Osteoblast (primary cell): ENCODE results near the gene WNT7B. TPM values are rescaled to one million over a fixed set of nuclear protein-coding genes. Genes with fewer than 3 reads are reported as not detected.

Source experiments
- DNase-seq: peaks from one replicate; pipeline ENCODE4 v3.0.0; 2011; ENCODE audit warnings: low spot score, mixed read lengths; ENCODE audit not compliant: insufficient read length; ENCODE audit errors: missing footprints
- H2AFZ ChIP-seq: 2 replicates; pipeline ENCODE4 v1.6.0; 2011; ENCODE audit warnings: mild to moderate bottlenecking, low read length
- H3K27ac ChIP-seq: 2 replicates; pipeline ENCODE4 v1.5.1; 2011; ENCODE audit warnings: mild to moderate bottlenecking, low read depth, low read length, moderate library complexity
- H3K27me3 ChIP-seq: 2 replicates; pipeline ENCODE4 v1.6.0; 2012; ENCODE audit warnings: mild to moderate bottlenecking, control low read depth, inconsistent platforms, low read length, moderate library complexity; ENCODE audit not compliant: insufficient read depth
- H3K36me3 ChIP-seq: 2 replicates; pipeline ENCODE4 v1.5.1; 2011; ENCODE audit warnings: mild to moderate bottlenecking, low read length, control low read depth, moderate library complexity; ENCODE audit not compliant: insufficient read depth
- H3K4me1 ChIP-seq: 2 replicates; pipeline ENCODE4 v1.5.1; 2011; ENCODE audit warnings: mild to moderate bottlenecking, low read length, control low read depth, moderate library complexity; ENCODE audit not compliant: insufficient read depth
- H3K4me2 ChIP-seq: 2 replicates; pipeline ENCODE4 v1.6.0; 2011; ENCODE audit warnings: mild to moderate bottlenecking, low read length; ENCODE audit not compliant: insufficient read depth
- H3K4me3 ChIP-seq: fragments of 200-600 bp; sonication (generic); 3 replicates; pipeline ENCODE4 v1.5.1; 2012; ENCODE audit warnings: mild to moderate bottlenecking, low read length, inconsistent platforms; ENCODE audit not compliant: insufficient read depth
- H3K79me2 ChIP-seq: 2 replicates; pipeline ENCODE4 v1.6.0; 2012; ENCODE audit warnings: mild to moderate bottlenecking, low read length, control low read depth, inconsistent platforms; ENCODE audit not compliant: insufficient read depth
- H3K9me3 ChIP-seq: 2 replicates; pipeline ENCODE4 v1.5.1; 2011; ENCODE audit warnings: low read depth, low read length, control low read depth
- H4K20me1 ChIP-seq: 2 replicates; pipeline ENCODE4 v1.6.0; 2012; ENCODE audit warnings: mild to moderate bottlenecking, low read length, control low read depth; ENCODE audit not compliant: insufficient read depth
- total RNA-seq: library from RNA; depleted of rRNA; stranded (reverse); fragments of >200 nt; gene quantifications from 2 replicates; pipeline ENCODE4 v1.2.3, GENCODE V29; 2012
- TF ChIP-seq, protein P1 (sequence below): IDR thresholded peaks from 2 replicates; pipeline ENCODE4 v1.5.1; 2011; ENCODE audit warnings: mild to moderate bottlenecking, low read depth, low read length, moderate library complexity; ENCODE audit errors: extremely low read depth

WNT7B gene
- total RNA-seq, 1 donor: not detected

DNA sequence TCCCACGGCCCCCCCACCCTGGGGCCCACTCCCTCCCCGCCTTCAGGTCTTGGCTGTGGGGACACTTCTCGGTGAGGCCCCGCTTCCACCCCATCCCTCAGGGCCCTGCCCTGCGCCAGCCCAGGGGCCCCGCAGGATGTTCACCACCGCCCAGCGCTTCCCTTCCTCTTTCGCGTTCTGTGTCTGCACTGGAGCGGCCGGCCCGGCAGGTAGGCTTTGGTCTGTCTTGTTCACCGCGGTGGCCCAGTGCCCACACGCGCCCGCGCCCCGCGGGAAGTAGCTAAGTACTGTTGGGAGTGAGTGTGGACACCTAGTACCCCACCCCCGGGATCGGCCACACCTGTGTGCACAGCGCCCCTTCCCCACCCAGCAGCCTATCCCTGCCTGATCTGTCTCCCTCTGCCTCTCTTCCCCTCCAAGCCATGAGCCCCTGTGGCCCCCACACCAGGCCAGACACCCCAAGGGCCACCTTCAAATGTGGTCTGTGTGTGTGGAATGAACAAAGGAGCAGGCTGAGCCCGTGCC lies 85.4 kb downstream of the WNT7B start:
- peaks cover 24% of the 10 kb centered on the region for H3K27me3 ChIP-seq
- no peaks in the 10 kb centered on the region for H3K36me3 ChIP-seq
- H3K4me1 ChIP-seq: no peaks in the 10 kb centered on the region
- no peak overlapping the region for H2AFZ ChIP-seq
- no peaks in the 10 kb centered on the region for H3K9me3 ChIP-seq
- H3K79me2 ChIP-seq: no peaks in the 10 kb centered on the region
- TF ChIP-seq, protein P1, sequence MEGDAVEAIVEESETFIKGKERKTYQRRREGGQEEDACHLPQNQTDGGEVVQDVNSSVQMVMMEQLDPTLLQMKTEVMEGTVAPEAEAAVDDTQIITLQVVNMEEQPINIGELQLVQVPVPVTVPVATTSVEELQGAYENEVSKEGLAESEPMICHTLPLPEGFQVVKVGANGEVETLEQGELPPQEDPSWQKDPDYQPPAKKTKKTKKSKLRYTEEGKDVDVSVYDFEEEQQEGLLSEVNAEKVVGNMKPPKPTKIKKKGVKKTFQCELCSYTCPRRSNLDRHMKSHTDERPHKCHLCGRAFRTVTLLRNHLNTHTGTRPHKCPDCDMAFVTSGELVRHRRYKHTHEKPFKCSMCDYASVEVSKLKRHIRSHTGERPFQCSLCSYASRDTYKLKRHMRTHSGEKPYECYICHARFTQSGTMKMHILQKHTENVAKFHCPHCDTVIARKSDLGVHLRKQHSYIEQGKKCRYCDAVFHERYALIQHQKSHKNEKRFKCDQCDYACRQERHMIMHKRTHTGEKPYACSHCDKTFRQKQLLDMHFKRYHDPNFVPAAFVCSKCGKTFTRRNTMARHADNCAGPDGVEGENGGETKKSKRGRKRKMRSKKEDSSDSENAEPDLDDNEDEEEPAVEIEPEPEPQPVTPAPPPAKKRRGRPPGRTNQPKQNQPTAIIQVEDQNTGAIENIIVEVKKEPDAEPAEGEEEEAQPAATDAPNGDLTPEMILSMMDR: no peak
- no peak overlapping the region for H3K4me3 ChIP-seq
- H3K4me2 ChIP-seq: no peak overlapping the region
- no peaks in the 10 kb centered on the region for H4K20me1 ChIP-seq
- DNase-seq: peak; percentile 62
- H3K27ac ChIP-seq: no peak overlapping the region

DNA sequence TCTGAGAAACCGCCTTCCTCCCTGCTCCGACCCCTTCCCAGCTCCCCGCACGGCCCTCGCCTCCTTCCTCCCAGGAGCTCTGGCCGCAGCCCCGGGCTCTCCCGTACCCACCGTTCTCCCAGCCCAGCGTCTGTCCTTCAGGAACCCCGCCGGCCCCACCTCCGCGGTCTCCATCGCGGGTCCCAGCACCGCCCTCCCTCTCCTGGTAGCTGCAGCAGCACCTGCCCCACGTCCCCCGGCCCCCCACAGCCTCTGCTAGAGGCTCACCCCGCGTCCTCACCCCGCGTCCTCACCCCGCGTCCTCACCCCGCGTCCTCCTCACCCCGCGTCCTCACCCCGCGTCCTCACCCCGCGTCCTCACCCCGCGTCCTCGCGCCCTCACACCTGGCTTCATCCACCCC lies 85.9 kb downstream of the WNT7B start:
- Histone ChIP-seq H2AFZ (no peak overlapping the region), H3K27me3 (peaks cover 23% of the 10 kb centered on the region), H4K20me1 (no peaks in the 10 kb centered on the region), H3K36me3 (no peaks in the 10 kb centered on the region), H3K27ac (no peak overlapping the region), H3K4me2 (no peak overlapping the region), H3K9me3 (no peaks in the 10 kb centered on the region), H3K4me3 (no peak overlapping the region), H3K79me2 (no peaks in the 10 kb centered on the region), H3K4me1 (no peaks in the 10 kb centered on the region)
- TF ChIP-seq, protein P1: no peak
- DNase-seq: peak; percentile 29

DNA sequence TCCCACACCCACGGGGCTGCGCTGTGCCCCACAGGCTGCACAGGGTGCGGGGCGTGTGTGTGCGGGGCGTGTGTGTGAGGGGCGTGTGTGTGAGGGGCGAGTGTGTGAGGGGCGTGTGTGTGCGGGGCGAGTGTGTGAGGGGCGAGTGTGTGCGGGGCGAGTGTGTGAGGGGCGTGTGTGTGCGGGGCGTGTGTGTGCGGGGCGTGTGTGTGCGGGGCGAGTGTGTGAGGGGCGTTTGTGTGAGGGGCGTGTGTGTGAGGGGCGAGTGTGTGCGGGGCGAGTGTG lies 86.7 kb downstream of the WNT7B start:
- Histone ChIP-seq H2AFZ (no peak overlapping the region), H4K20me1 (no peaks in the 10 kb centered on the region), H3K4me3 (no peak overlapping the region), H3K27me3 (peaks cover 16% of the 10 kb centered on the region), H3K79me2 (no peaks in the 10 kb centered on the region), H3K27ac (no peak overlapping the region), H3K36me3 (no peaks in the 10 kb centered on the region), H3K4me2 (no peak overlapping the region), H3K9me3 (no peaks in the 10 kb centered on the region), H3K4me1 (no peaks in the 10 kb centered on the region)
- TF ChIP-seq, protein P1: no peak
- DNase-seq: no peak

GRCh38 chr22:45889539-45890350 lies 87.2 kb downstream of the WNT7B start:
- Histone ChIP-seq H3K27me3 (peaks cover 16% of the 10 kb centered on the region), H3K9me3 (no peaks in the 10 kb centered on the region), H3K4me3 (peak overlapping the region; percentile 39), H2AFZ (no peak overlapping the region), H4K20me1 (no peaks in the 10 kb centered on the region), H3K4me1 (no peaks in the 10 kb centered on the region), H3K27ac (no peak overlapping the region), H3K4me2 (peak overlapping the region; percentile 60), H3K36me3 (no peaks in the 10 kb centered on the region), H3K79me2 (no peaks in the 10 kb centered on the region)
- DNase-seq: peak; percentile 87
- TF ChIP-seq, protein P1: no peak
